Esophagus squamous epithelium (tissue), 5 donors: ENCODE results near the gene P2RX6. TPM values are rescaled to one million over a fixed set of nuclear protein-coding genes. Genes with fewer than 3 reads are reported as not detected.
"Not testable (repeated sequence)": the region's sequence is repeated elsewhere in the genome, so short reads cannot be mapped to it uniquely, and the experiment has no call there.

ENCODE experiments used
- DNase-seq: peaks from one replicate; lab custom pipeline; 2025; lab: John Stamatoyannopoulos, UW
- H3K27ac ChIP-seq, 4 donors: fragments of 200-600 bp; sonication (generic); one replicate each; pipeline ENCODE4 v1.5.1; 2016 to 2019; ENCODE audit warnings: mild to moderate bottlenecking in 1 of 4
- H3K27me3 ChIP-seq, 4 donors: fragments of 200-600 bp; sonication (generic); 1 replicate in 3 of 4; 2 replicates in 1 of 4; pipeline versions ENCODE4 v1.5.1 to v1.6.0; 2017 to 2021; ENCODE audit warnings: antibody characterized with exemption in 1 of 4
- H3K36me3 ChIP-seq, 3 donors: fragments of 200-600 bp; sonication (generic); one replicate each; pipeline ENCODE4 v1.5.1; 2016 to 2019
- H3K4me1 ChIP-seq, 3 donors: fragments of 200-600 bp; sonication (generic); one replicate each; pipeline ENCODE4 v1.5.1; 2017 to 2019
- H3K4me3 ChIP-seq, 4 donors: fragments of 200-600 bp; sonication (generic); 1 replicate in 3 of 4; 2 replicates in 1 of 4; pipeline ENCODE4 v1.5.1; 2016 to 2019; ENCODE audit warnings: mild to moderate bottlenecking in 2 of 4, moderate library complexity in 1 of 4
- H3K9me3 ChIP-seq, 3 donors: fragments of 200-600 bp; sonication (generic); one replicate each; pipeline ENCODE4 v1.5.1; 2016 to 2019
- POLR2A ChIP-seq, 4 donors: fragments of 450-650 bp; IDR thresholded peaks; one replicate each; pipeline ENCODE4 v1.6.1; 2017; ENCODE audit warnings: antibody characterized with exemption in 4 of 4, mild to moderate bottlenecking in 4 of 4, moderate library complexity in 3 of 4
- WGBS, 2 donors: methylation state at CpG; one replicate each; pipeline ENCODE4 v1.1.5; 2018; 5-methylcytosine and 5-hydroxymethylcytosine counted together
- intact Hi-C: fragments of 100-400 bp; cut with DNase I; formaldehyde crosslinking; loops from one replicate; pipeline ENCODE4 v1.15.0; 2022
- total RNA-seq, 4 donors: library from RNA; depleted of rRNA; stranded (reverse); fragments of >200 nt; gene quantifications; one replicate each; pipeline ENCODE4 v1.1.0, GENCODE V29; 2016
- TF ChIP-seq, protein P1 (sequence below), 6 experiments: fragments of 450-650 bp in 4 of 6; fragments of 200-600 bp in 2 of 6; sonication (generic) in 2 of 6; IDR thresholded peaks; one replicate each; pipeline ENCODE4 v1.5.1; 2016 to 2019; ENCODE audit warnings: antibody characterized with exemption in 6 of 6, mild to moderate bottlenecking in 4 of 6, moderate library complexity in 4 of 6
- donor health status: DM: yes; HTN: yes; CAD: no.

The P2RX6 gene
- total RNA-seq, 4 donors from 2014 or later = 0.18 to 0.76 (median 0.50) TPM; not detected in 1

DNA sequence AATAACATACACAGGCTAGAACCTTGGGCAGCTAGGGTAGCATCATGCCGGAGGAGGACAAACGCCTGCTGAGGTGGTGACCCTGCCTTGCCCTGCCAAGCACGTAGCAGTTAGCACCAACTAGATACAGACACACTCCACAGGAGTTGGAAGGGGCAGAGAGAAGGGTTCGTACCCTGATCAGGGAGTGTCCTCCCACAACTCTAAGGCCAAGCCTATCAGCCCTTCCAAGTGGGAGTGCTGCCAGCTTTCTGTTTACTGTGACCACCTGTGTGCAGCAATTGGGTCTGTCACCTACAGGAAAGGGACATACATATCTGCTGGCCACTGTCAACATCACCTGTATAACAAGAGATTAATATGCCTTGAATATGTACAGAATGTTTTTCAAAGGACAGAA, 11.2 kb upstream of the P2RX6 start:
- H3K27ac ChIP-seq = peak overlapping the region in 2 of 4 donors; percentile 44 to 100
- 67 to 71% methylated on average over 4 of the region's 4 CpGs for WGBS, 2 donors
- peaks cover 8 to 18% (median 10%) of the 10 kb centered on the region in 3 donors for H3K36me3 ChIP-seq
- intact Hi-C loops = no loop called here
- TF ChIP-seq, protein P1, sequence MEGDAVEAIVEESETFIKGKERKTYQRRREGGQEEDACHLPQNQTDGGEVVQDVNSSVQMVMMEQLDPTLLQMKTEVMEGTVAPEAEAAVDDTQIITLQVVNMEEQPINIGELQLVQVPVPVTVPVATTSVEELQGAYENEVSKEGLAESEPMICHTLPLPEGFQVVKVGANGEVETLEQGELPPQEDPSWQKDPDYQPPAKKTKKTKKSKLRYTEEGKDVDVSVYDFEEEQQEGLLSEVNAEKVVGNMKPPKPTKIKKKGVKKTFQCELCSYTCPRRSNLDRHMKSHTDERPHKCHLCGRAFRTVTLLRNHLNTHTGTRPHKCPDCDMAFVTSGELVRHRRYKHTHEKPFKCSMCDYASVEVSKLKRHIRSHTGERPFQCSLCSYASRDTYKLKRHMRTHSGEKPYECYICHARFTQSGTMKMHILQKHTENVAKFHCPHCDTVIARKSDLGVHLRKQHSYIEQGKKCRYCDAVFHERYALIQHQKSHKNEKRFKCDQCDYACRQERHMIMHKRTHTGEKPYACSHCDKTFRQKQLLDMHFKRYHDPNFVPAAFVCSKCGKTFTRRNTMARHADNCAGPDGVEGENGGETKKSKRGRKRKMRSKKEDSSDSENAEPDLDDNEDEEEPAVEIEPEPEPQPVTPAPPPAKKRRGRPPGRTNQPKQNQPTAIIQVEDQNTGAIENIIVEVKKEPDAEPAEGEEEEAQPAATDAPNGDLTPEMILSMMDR (IDR thresholded peaks at IDR 0.05) = no peak
- TF ChIP-seq POLR2A (IDR thresholded peaks at IDR 0.05) = no peak
- DNase-seq = no peak
- no peak overlapping the region for H3K4me3 ChIP-seq
- H3K4me1 ChIP-seq = peaks cover 18 to 42% (median 29%) of the 10 kb centered on the region in 3 donors
- no peaks in the 10 kb centered on the region for H3K27me3 ChIP-seq
- no peaks in the 10 kb centered on the region for H3K9me3 ChIP-seq

DNA sequence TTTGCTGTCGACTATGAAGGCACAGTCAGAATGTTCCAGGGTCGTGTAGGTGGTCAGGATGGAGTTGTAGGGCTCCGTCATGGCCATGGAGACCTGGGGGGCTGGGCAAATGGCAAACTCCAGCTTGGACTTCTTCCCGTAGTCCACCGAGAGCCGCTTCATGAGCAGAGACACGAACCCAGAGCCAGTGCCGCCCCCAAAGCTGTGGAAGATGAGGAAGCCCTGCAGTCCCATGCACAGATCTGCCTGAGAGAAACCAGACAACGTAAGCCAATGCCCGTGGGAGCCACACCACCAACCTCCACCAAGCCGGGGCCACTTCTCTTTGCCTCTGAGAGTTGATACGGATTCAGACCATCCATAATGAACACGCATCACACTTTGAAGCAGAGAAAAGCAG, 5.8 kb upstream of the P2RX6 start:
- H3K4me3 ChIP-seq, H3K27ac ChIP-seq, DNase-seq, H3K27me3 ChIP-seq, H3K36me3 ChIP-seq, intact Hi-C loops, H3K9me3 ChIP-seq: not testable (repeated sequence)
- WGBS, 2 donors = 83 to 94% methylated on average over 2 to 6 of the region's 13 CpGs
- peaks cover 7 to 12% (median 8%) of the 10 kb centered on the region in 3 donors for H3K4me1 ChIP-seq

DNA sequence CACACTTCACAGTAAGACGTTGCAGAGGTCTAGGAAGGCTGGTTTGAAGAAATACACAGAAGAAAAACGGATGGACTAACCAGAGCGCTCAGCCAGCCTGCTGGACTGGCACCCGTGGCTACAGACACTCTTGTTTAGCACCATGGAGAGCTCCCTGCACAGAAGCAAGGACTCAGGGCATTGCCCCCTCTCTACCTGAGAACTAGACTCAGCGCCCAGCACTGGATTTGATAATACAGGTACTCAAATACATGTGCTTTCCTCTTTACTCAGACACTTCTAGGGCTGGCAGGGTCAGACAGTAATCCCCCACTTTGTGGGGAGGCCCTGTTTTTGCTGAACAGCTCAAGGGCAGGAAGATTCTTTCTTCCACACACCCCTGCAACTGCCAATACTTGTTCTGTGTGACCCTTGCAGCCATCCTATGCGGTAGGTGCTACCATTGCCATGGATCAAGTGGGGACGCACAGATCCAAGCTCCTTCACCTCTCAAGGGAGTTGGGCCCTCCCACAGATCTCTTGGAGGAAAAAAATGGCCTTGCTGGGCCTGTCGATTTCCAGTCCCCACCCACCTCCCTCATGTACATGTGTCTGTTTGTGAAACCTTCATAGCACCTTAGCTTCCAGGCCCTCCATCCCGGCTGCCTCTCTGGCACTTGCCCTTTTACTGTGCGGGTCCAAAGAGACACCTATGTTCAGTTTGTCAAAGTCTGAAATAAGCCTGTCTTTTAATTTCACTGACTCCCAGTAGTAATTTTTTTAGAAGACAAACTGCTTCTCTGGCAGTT, 5.1 kb upstream of the P2RX6 start:
- Histone ChIP-seq H3K27me3 (no peaks in the 10 kb centered on the region), H3K36me3 (no peaks in the 10 kb centered on the region), H3K9me3 (no peaks in the 10 kb centered on the region), H3K4me3 (no peak overlapping the region), H3K27ac (no peak overlapping the region), H3K4me1 (peaks cover 13 to 18% (median 15%) of the 10 kb centered on the region in 3 donors)
- WGBS, 2 donors = 51 to 61% methylated on average over 10 of the region's 10 CpGs
- TF ChIP-seq, protein P1 (IDR thresholded peaks at IDR 0.05) = no peak
- TF ChIP-seq POLR2A (IDR thresholded peaks at IDR 0.05) = no peak
- DNase-seq = no peak
- intact Hi-C loops = no loop called here

DNA sequence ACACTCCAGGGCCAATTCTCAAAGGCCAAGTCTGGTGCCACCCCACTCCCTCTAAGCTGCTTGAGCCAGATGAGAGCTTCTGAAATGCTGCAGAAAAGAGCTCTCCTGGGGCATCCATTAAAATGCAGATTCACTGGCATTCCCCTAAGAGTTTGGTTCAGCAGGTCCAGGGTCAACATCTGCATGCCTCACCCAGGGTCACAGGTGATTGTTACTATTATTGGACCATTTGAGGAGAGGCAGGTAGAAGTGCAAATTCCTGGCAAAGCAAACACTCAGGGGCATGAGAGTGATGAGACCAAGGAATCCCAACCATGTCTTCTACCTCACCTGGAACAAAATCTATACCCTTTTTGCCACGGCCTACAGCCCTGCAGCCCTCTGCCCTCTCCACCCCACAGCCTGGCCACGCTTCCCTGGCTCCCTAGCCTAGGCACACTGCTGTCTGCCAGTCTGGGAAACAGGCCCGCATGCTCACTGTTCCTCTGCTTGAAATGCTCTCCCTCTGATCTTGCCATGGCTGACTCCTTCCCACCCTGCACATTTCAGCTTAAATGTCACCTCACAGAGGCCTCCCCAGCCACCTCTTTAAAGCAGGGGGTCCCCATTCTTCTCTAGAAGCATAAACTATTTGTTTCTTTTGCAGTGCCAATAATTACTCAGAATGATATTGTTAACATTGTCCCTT, 4.4 kb upstream of the P2RX6 start:
- Histone ChIP-seq H3K27me3 (no peaks in the 10 kb centered on the region), H3K4me3 (no peak overlapping the region), H3K36me3 (no peaks in the 10 kb centered on the region), H3K9me3 (no peaks in the 10 kb centered on the region), H3K4me1 (peaks cover 20 to 26% (median 22%) of the 10 kb centered on the region in 3 donors), H3K27ac (no peak overlapping the region)
- 89 to 91% methylated on average over 3 of the region's 3 CpGs for WGBS, 2 donors
- intact Hi-C loops = no loop called here
- no peak for DNase-seq
- no peak for TF ChIP-seq POLR2A (IDR thresholded peaks at IDR 0.05)
- TF ChIP-seq, protein P1 (IDR thresholded peaks at IDR 0.05) = no peak

DNA sequence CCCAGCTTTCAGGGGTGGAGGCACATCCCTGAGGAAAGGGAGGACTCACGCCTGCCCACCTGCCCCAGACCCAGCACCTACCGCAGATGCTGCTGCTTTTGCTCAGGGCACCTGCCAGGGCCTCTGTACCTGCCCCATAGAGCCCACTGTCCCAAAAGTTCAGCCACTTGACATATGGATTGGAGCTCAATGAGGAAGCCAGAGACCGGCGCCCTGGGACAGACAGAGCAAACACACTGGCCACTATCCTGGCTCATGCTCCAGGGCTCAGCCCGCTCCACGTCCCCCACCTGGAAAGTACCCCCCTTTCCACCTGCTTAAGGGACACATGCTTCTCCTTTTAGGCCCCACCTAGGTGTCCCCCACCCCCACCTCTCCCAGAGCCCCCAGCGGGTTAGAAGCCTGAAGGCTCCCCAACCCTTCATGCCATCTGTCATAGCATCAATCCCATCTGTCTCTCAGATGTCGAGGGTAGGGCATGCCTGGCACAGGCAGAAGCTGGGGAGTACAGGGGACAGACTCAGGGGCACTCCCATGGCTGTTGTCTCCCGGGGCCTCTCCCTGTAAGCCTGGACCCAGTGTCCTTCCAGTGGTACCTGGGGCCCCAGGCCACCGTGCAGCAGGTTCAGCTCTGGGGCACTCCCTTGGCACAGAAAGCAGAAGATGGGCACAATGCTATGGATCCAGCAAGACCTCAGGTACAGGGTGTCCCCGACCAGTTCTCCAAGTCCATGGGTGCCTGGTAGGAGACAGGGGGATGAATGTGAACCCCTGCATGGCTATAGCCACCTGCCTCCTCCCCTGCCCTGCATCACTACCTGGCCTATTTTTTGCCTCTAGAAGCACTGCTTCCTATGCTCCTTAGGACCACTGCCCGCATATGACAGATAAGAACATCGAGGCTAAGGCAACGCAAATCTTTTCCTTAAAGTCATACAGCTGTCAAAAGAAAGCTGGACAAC, 2.2 kb upstream of the P2RX6 start:
- no peak overlapping the region for H3K27ac ChIP-seq
- H3K4me3 ChIP-seq = no peak overlapping the region
- intact Hi-C loops = no loop called here
- DNase-seq = no peak
- TF ChIP-seq, protein P1 (IDR thresholded peaks at IDR 0.05) = no peak
- no peak for TF ChIP-seq POLR2A (IDR thresholded peaks at IDR 0.05)
- H3K36me3 ChIP-seq = no peaks in the 10 kb centered on the region
- H3K9me3 ChIP-seq = no peaks in the 10 kb centered on the region
- H3K27me3 ChIP-seq = no peaks in the 10 kb centered on the region
- H3K4me1 ChIP-seq = peaks cover 22 to 28% (median 23%) of the 10 kb centered on the region in 3 donors
- WGBS, 2 donors = 70 to 81% methylated on average over 2 to 8 of the region's 14 CpGs
